Skeletal muscle satellite cell (primary cell): ENCODE measurements around the gene HLF.
"Not testable (repeated sequence)": the region's sequence is repeated elsewhere in the genome, so short reads cannot be mapped to it uniquely, and the experiment has no call there.

Experiments
- H3K27me3 ChIP-seq: 2 replicates; pipeline ENCODE4 v1.7.0; 2013; ENCODE audit warnings: low read length; ENCODE audit not compliant: control insufficient read depth, insufficient read depth
- H3K36me3 ChIP-seq: 2 replicates; pipeline ENCODE4 v1.7.0; 2013; ENCODE audit warnings: mild to moderate bottlenecking, control low read depth, low read length; ENCODE audit not compliant: insufficient read depth
- H3K4me1 ChIP-seq: 2 replicates; pipeline ENCODE4 v1.7.0; 2013; ENCODE audit warnings: low read length; ENCODE audit not compliant: control insufficient read depth, insufficient read depth
- H3K4me2 ChIP-seq: 2 replicates; pipeline ENCODE4 v1.7.0; 2013; ENCODE audit warnings: mild to moderate bottlenecking, low read length
- H3K4me3 ChIP-seq: 2 replicates; pipeline ENCODE4 v1.7.0; 2013; ENCODE audit warnings: low read length
- H3K9ac ChIP-seq: 2 replicates; pipeline ENCODE4 v1.7.0; 2013; ENCODE audit warnings: mild to moderate bottlenecking, low read depth, low read length, moderate library complexity
- H3K9me3 ChIP-seq: replicated peaks from 2 replicates; pipeline ENCODE4 v1.7.0; 2013; ENCODE audit warnings: mild to moderate bottlenecking, control low read depth, low read length

HLF gene

DNA sequence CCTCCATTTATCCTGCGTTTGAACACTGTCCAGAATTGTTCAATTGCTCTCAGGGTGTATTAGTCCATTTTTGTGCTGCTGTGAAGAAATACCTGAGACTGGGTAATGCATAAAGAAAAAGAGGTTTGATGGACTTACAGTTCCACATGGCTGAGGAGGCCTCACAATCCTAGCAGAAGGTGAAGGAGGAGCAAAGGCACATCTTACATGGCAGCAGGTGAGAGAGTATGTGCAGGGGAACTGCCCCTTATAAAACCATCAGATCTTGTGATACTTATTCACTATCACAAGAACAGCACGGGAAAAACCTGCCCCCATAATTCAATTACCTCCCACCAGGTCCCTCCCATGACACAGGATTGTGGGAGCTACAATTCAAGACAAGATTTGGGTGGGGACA is 63.8 kb downstream of the HLF start:
- not testable (repeated sequence) for H3K4me3 ChIP-seq, H3K9ac ChIP-seq, H3K36me3 ChIP-seq, H3K27me3 ChIP-seq, H3K4me1 ChIP-seq, H3K4me2 ChIP-seq, H3K9me3 ChIP-seq

DNA sequence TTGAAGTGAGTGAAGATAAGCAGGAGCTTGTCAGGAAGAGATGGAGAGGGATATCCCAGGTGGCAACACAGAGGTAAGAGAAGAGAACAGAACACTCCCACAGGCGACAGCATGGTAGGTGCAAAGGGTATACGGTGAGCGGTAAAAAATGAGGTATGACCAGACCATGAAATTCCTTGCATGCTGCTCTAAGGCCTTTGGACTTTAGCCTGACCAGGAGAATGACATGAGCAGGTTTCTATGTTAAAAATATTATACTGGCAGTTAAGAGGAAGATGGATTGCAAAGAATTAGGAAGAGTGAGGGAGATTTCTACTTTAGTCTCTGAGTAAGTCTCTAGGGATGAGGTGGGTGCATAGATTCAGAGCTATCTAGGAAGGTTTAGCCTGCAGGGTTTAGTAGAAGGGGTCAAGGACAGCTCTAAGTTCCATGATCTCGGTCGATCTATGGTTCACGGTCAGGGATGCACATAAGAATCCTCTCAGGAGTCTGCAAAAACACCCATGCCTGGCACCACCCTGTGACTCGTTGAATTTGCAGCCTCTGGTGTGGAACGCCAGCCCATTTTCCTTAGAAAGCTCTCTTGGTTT is 65.7 kb downstream of the HLF start:
- Histone ChIP-seq H3K27me3 (peaks cover 8% of the 10 kb centered on the region), H3K9ac (no peak overlapping the region), H3K4me1 (no peaks in the 10 kb centered on the region), H3K4me3 (no peak overlapping the region), H3K4me2 (no peak overlapping the region), H3K36me3 (no peaks in the 10 kb centered on the region), H3K9me3 (no peaks in the 10 kb centered on the region)

GRCh38 chr17:55332296-55333041 is 67.7 kb downstream of the HLF start:
- no peaks in the 10 kb centered on the region for H3K4me1 ChIP-seq
- no peaks in the 10 kb centered on the region for H3K36me3 ChIP-seq
- no peak overlapping the region for H3K9ac ChIP-seq
- H3K9me3 ChIP-seq: no peaks in the 10 kb centered on the region
- no peak overlapping the region for H3K4me3 ChIP-seq
- H3K4me2 ChIP-seq: no peak overlapping the region
- peaks cover 13% of the 10 kb centered on the region for H3K27me3 ChIP-seq

- Histone ChIP-seq H3K4me2 (no peak overlapping the region), H3K27me3 (peaks cover 21% of the 10 kb centered on the region), H3K36me3 (no peaks in the 10 kb centered on the region), H3K4me3 (no peak overlapping the region), H3K4me1 (no peaks in the 10 kb centered on the region), H3K9ac (no peak overlapping the region), H3K9me3 (no peaks in the 10 kb centered on the region)
Observed at GRCh38 chr17:55334285-55334684, 69.5 kb downstream of the HLF start.

DNA sequence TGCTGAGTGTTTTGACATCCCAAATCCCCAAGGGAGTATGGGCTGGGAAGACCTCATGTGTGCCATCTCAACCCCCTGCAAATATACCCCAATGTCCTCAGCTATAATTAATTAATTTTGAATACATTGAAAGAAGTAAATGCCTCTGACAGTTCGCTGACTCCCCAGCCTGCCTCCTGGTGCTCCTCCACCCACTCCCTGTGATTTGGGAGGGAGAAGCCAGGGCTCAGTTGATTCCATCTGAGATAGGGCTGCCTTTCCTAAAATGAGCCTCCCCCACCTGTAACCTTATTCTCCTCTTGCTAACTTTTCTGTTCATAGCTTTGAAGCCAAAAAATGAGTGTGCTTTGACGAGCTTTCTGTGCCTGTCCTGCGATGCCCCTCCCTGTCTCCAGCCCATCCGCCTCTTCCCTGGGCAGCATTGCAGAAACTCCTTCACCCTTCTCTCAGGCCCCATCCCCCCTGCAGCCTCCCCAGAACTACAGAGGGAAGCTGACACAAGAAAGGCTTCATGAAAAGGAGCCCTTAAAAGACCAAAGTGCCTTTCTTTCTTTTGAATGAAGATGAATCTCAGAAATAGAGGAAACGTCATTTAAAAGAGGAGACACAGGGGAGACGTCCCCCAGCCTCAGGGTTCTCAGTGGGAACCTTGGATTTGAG is 70.3 kb downstream of the HLF start:
- Histone ChIP-seq H3K27me3 (peaks cover 28% of the 10 kb centered on the region), H3K9me3 (no peaks in the 10 kb centered on the region), H3K9ac (no peak overlapping the region), H3K4me2 (no peak overlapping the region), H3K4me3 (no peak overlapping the region), H3K36me3 (no peaks in the 10 kb centered on the region), H3K4me1 (no peaks in the 10 kb centered on the region)

DNA sequence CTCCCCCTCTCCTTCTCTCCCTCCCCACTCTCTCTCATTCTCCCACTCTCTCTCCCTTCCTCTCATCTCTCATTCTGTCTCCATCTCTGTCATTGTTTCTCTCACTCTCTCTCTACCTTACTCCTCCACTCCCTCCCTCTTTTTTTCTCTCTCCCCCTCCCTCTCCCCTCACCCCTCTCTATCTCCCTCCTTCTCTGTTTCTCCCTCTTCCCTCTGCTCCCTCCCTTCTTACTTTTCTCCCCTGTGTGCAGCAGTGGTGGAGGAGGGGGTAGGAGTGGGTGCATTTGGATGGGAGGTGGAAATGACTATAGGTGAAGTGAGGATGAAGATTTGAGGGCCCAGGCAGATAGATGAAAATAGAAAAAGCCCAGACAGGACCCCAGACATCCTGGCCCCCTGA is 70.9 kb downstream of the HLF start:
- H3K9ac ChIP-seq: no peak overlapping the region
- H3K4me1 ChIP-seq: no peaks in the 10 kb centered on the region
- H3K9me3 ChIP-seq: no peaks in the 10 kb centered on the region
- no peak overlapping the region for H3K4me2 ChIP-seq
- no peak overlapping the region for H3K4me3 ChIP-seq
- H3K27me3 ChIP-seq: peaks cover 31% of the 10 kb centered on the region
- no peaks in the 10 kb centered on the region for H3K36me3 ChIP-seq

GRCh38 chr17:55336426-55336825 is 71.7 kb downstream of the HLF start:
- Histone ChIP-seq H3K9me3 (no peaks in the 10 kb centered on the region), H3K4me1 (no peaks in the 10 kb centered on the region), H3K36me3 (no peaks in the 10 kb centered on the region), H3K4me3 (no peak overlapping the region), H3K4me2 (no peak overlapping the region), H3K9ac (no peak overlapping the region), H3K27me3 (peaks cover 28% of the 10 kb centered on the region)

- no peak overlapping the region for H3K4me3 ChIP-seq
- H3K4me1 ChIP-seq: no peaks in the 10 kb centered on the region
- no peak overlapping the region for H3K9ac ChIP-seq
- no peak overlapping the region for H3K4me2 ChIP-seq
- H3K36me3 ChIP-seq: no peaks in the 10 kb centered on the region
- H3K9me3 ChIP-seq: no peaks in the 10 kb centered on the region
- peaks cover 41% of the 10 kb centered on the region for H3K27me3 ChIP-seq
Observed at GRCh38 chr17:55340176-55340575, 75.4 kb downstream of the HLF start.

- H3K9ac ChIP-seq: no peak overlapping the region
- H3K36me3 ChIP-seq: no peaks in the 10 kb centered on the region
- H3K4me2 ChIP-seq: no peak overlapping the region
- no peaks in the 10 kb centered on the region for H3K4me1 ChIP-seq
- no peaks in the 10 kb centered on the region for H3K9me3 ChIP-seq
- no peak overlapping the region for H3K4me3 ChIP-seq
- H3K27me3 ChIP-seq: peaks cover 41% of the 10 kb centered on the region
Observed at GRCh38 chr17:55340686-55341085, 75.9 kb downstream of the HLF start.

DNA sequence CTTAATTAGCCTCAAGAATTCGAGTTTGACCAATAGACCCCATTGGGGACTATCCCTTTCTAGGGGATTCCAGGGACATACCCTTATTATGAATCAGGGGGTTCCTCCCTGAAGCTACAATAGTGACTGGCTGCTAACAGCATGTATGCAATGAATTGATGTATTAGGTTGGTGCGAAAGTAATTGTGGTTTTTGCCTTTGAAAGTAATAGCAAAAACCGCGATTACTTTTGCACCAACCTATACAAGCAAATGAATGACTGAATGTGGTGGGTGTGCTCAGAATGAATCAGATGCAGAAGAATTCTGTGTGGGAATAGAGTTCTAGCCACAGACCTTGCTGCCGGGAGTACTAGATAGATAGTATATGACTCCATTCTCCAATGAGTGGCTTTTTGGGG is 76.7 kb downstream of the HLF start:
- Histone ChIP-seq H3K27me3 (peaks cover 37% of the 10 kb centered on the region), H3K4me1 (no peaks in the 10 kb centered on the region), H3K4me2 (no peak overlapping the region), H3K4me3 (no peak overlapping the region), H3K9me3 (no peaks in the 10 kb centered on the region), H3K9ac (no peak overlapping the region), H3K36me3 (no peaks in the 10 kb centered on the region)

DNA sequence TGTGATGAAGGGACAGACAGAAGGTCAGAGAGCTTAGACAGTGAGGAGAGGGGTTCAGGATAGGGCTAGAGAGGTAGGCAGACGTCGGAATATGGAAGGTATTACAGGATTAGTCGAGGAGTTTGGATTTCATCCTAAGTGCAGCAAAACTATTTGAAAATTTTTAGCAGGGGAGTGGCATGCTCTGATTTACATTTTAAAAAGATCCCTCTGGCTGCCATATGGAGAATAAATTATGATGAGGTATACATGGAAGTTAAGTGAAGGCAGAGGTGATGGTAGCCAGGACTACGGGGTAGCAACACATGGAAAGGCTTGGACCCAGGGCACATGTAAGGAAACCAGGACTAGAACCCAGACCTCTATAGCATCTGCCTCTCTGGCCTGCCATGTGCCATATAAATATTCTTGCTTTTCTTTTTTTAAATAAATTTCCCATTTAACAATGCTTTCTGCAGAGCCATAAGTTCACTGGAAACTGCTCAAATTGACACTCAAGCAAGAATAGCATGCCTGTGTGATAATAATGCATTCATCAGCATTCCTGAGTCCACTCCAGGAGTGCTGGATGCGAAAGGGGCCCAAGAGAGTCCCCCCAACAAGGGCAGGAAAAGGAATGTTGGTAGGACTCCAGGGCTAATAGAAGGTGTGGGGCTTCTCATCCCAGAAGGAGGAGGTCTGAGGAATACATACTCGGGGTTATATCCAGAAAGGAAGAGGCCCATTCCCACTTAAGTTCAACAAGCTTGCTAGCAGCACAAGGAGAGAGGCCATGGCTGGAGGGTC is 78.2 kb downstream of the HLF start:
- Histone ChIP-seq H3K4me3 (no peak overlapping the region), H3K4me2 (no peak overlapping the region), H3K4me1 (no peaks in the 10 kb centered on the region), H3K36me3 (no peaks in the 10 kb centered on the region), H3K9ac (no peak overlapping the region), H3K9me3 (no peaks in the 10 kb centered on the region), H3K27me3 (peaks cover 35% of the 10 kb centered on the region)
